Neural cell (in vitro differentiated cells): ENCODE results near the gene CYP46A1. TPM values are rescaled to one million over a fixed set of nuclear protein-coding genes. Genes with fewer than 3 reads are reported as not detected.

Experiments used
- H2AFZ ChIP-seq: fragments of 200-600, 300-800 bp; sonication (generic), shearing (Covaris generic); 2 replicates; pipeline ENCODE4 v1.6.0; 2014; ENCODE audit warnings: low read depth, mild to moderate bottlenecking, antibody characterized with exemption, low read length, moderate library complexity
- H3F3A ChIP-seq: fragments of 200-600 bp; shearing (Covaris generic); 2 replicates; pipeline ENCODE4 v1.6.1; 2016; ENCODE audit warnings: mild to moderate bottlenecking, moderate library complexity, mixed read lengths, antibody characterized with exemption, low read length; ENCODE audit not compliant: insufficient read depth, poor library complexity, severe bottlenecking
- H3K27ac ChIP-seq: fragments of 200-600, 300-800 bp; sonication (generic), shearing (Covaris generic); 2 replicates; pipeline ENCODE4 v1.5.1; 2014; ENCODE audit warnings: mild to moderate bottlenecking, low read length, moderate library complexity
- H3K27me3 ChIP-seq: fragments of 300-800, 200-600 bp; sonication (generic), shearing (Covaris generic); 2 replicates; pipeline ENCODE4 v1.6.0; 2014; ENCODE audit warnings: mild to moderate bottlenecking, low read depth, low read length, moderate library complexity; ENCODE audit not compliant: insufficient read depth
- H3K36me3 ChIP-seq: fragments of 300-800, 200-600 bp; sonication (generic), shearing (Covaris generic); 2 replicates; pipeline ENCODE4 v1.5.1; 2014; ENCODE audit warnings: mild to moderate bottlenecking, antibody characterized with exemption, low read length, moderate library complexity; ENCODE audit not compliant: insufficient read depth
- H3K4me2 ChIP-seq: fragments of 300-800, 200-600 bp; sonication (generic), shearing (Covaris generic); 2 replicates; pipeline ENCODE4 v1.6.0; 2014; ENCODE audit warnings: mild to moderate bottlenecking, low read length
- H3K4me3 ChIP-seq: fragments of 300-800, 200-600 bp; sonication (generic), shearing (Covaris generic); 2 replicates; pipeline ENCODE4 v1.5.1; 2014; ENCODE audit warnings: mild to moderate bottlenecking, low read length, moderate library complexity
- H3K79me2 ChIP-seq: fragments of 200-600 bp; shearing (Covaris generic); replicated peaks from 2 replicates; pipeline ENCODE4 v1.6.0; 2014; ENCODE audit warnings: mild to moderate bottlenecking, low read length, moderate library complexity; ENCODE audit not compliant: insufficient read depth
- H3K9ac ChIP-seq: fragments of 300-800, 200-600 bp; sonication (generic), shearing (Covaris generic); 2 replicates; pipeline ENCODE4 v1.6.1; 2016; ENCODE audit warnings: mild to moderate bottlenecking, low read length, mixed read lengths
- H3K9me2 ChIP-seq: fragments of 200-600 bp; shearing (Covaris generic); 2 replicates; pipeline ENCODE4 v1.6.1; 2016; ENCODE audit warnings: mild to moderate bottlenecking, low read length, mixed read lengths; ENCODE audit not compliant: insufficient read depth
- H3K9me3 ChIP-seq: fragments of 200-600, 300-800 bp; sonication (generic), shearing (Covaris generic); 2 replicates; pipeline ENCODE4 v1.6.1; 2016; ENCODE audit warnings: mild to moderate bottlenecking, mixed run types, low read length, moderate library complexity, mixed read lengths
- H4K20me1 ChIP-seq: fragments of 200-600 bp; shearing (Covaris generic); 2 replicates; pipeline ENCODE4 v1.6.1; 2016; ENCODE audit warnings: mild to moderate bottlenecking, mixed run types; ENCODE audit not compliant: insufficient read depth
- EP300 ChIP-seq: fragments of 450-650 bp; conservative IDR thresholded peaks from 2 replicates; pipeline ENCODE4 v1.6.1; 2014; ENCODE audit warnings: antibody characterized with exemption, mild to moderate bottlenecking, moderate library complexity; ENCODE audit not compliant: poor library complexity, severe bottlenecking
- EZH2 ChIP-seq: fragments of 200-600, 300-800 bp; shearing (Covaris generic), sonication (generic); IDR thresholded peaks from 2 replicates; pipeline ENCODE4 v1.6.1; 2014; ENCODE audit warnings: antibody characterized with exemption, low read length, borderline replicate concordance, mild to moderate bottlenecking; ENCODE audit not compliant: insufficient read depth, poor library complexity, severe bottlenecking
- MXI1 ChIP-seq: fragments of 450-650 bp; conservative IDR thresholded peaks from 2 replicates; pipeline ENCODE4 v1.6.1; 2014; ENCODE audit warnings: antibody characterized with exemption, mild to moderate bottlenecking; ENCODE audit not compliant: poor library complexity, severe bottlenecking
- POLR2AphosphoS5 ChIP-seq: IDR thresholded peaks from 2 replicates; pipeline ENCODE4 v1.6.1; 2012
- RAD21 ChIP-seq: fragments of 450-650 bp; conservative IDR thresholded peaks from 2 replicates; pipeline ENCODE4 v1.6.1; 2014; ENCODE audit warnings: antibody characterized with exemption, mild to moderate bottlenecking, moderate library complexity
- REST ChIP-seq: IDR thresholded peaks from 2 replicates; pipeline ENCODE4 v1.6.1; 2012; ENCODE audit warnings: borderline replicate concordance
- SMC3 ChIP-seq: fragments of 450-650 bp; conservative IDR thresholded peaks from 2 replicates; pipeline ENCODE4 v1.6.1; 2014; ENCODE audit warnings: antibody characterized with exemption, mild to moderate bottlenecking, moderate library complexity; ENCODE audit not compliant: poor library complexity
- TAF1 ChIP-seq: IDR thresholded peaks from 2 replicates; pipeline ENCODE4 v1.6.1; 2012; ENCODE audit warnings: low read depth
- polyA plus RNA-seq: library from polyadenylated mRNA; depleted of rRNA; stranded (reverse); fragments of >200 nt; gene quantifications from 2 replicates; pipeline ENCODE4 v1.2.3, GENCODE V29; 2014
- TF ChIP-seq, protein P1 (sequence below): fragments of 450-650 bp; IDR thresholded peaks from 2 replicates; pipeline ENCODE4 v1.5.1; 2014; ENCODE audit warnings: antibody characterized with exemption, mild to moderate bottlenecking, moderate library complexity; ENCODE audit not compliant: poor library complexity, severe bottlenecking

The CYP46A1 gene
- polyA plus RNA-seq, 1 donor from 2014 or later: 5.4 TPM

DNA sequence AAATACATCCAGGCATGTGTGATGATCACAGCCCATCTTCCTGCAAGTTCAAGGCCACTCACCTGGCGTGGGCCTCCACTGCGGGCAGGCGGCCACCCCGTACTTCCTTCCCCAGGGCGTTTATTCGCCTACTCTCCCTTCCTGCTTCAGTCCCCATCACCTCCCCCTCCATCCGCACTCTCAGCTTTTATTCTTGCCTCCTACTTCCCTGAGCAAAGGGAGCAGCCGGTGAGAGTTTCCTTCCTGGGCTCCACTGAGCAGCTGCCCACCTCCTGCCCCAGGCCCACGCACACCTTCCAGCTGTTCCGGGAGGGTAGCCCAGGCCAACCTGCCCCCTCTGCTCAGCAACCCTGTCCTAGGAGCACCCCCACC is 4.1 kb downstream of the CYP46A1 start:
- H3F3A ChIP-seq: no peaks in the 10 kb centered on the region
- H3K36me3 ChIP-seq: no peaks in the 10 kb centered on the region
- H3K9me2 ChIP-seq: no peaks in the 10 kb centered on the region
- H3K4me3 ChIP-seq: no peak overlapping the region
- H3K79me2 ChIP-seq: no peaks in the 10 kb centered on the region
- H4K20me1 ChIP-seq: no peaks in the 10 kb centered on the region
- H2AFZ ChIP-seq: no peak overlapping the region
- H3K9me3 ChIP-seq: no peaks in the 10 kb centered on the region
- H3K9ac ChIP-seq: no peak overlapping the region
- H3K27me3 ChIP-seq: no peaks in the 10 kb centered on the region
- H3K4me2 ChIP-seq: no peak overlapping the region
- TF ChIP-seq SMC3 (no peak), TAF1 (no peak), MXI1 (no peak), POLR2AphosphoS5 (no peak), RAD21 (no peak), EP300 (no peak)
- TF ChIP-seq, protein P1, sequence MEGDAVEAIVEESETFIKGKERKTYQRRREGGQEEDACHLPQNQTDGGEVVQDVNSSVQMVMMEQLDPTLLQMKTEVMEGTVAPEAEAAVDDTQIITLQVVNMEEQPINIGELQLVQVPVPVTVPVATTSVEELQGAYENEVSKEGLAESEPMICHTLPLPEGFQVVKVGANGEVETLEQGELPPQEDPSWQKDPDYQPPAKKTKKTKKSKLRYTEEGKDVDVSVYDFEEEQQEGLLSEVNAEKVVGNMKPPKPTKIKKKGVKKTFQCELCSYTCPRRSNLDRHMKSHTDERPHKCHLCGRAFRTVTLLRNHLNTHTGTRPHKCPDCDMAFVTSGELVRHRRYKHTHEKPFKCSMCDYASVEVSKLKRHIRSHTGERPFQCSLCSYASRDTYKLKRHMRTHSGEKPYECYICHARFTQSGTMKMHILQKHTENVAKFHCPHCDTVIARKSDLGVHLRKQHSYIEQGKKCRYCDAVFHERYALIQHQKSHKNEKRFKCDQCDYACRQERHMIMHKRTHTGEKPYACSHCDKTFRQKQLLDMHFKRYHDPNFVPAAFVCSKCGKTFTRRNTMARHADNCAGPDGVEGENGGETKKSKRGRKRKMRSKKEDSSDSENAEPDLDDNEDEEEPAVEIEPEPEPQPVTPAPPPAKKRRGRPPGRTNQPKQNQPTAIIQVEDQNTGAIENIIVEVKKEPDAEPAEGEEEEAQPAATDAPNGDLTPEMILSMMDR: no peak
- no peak overlapping the region for H3K27ac ChIP-seq

DNA sequence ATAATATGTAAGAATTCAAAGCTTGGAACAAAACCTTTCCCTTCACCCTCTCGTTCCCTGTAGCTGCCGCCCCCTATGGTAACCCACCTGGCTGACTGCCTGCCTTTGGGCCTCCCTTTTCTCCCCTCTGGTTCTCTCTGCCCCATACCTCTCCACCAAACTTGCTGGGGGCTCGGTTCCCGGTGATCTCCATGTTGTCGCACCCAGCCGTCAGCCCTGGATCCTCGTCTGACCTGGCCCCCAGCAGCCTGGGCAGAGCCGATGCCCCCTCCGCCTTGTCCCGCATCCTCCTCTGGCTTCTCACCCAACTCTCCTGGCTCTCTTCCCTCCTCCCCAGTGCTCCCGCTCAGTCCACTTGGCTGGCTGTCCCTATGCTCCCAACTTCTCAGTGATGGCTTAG is 4.5 kb downstream of the CYP46A1 start:
- TF ChIP-seq SMC3: no peak
- TF ChIP-seq MXI1: no peak
- TF ChIP-seq REST: no peak
- no peak for TF ChIP-seq POLR2AphosphoS5
- no peak for TF ChIP-seq EZH2
- TF ChIP-seq EP300: no peak
- TF ChIP-seq RAD21: no peak
- TF ChIP-seq, protein P1: no peak
- no peak for TF ChIP-seq TAF1
- H3K9ac ChIP-seq: no peak overlapping the region

More for the DNA sequence above, 4.5 kb downstream of the CYP46A1 start:
- no peaks in the 10 kb centered on the region for H3K9me3 ChIP-seq
- H3F3A ChIP-seq: no peaks in the 10 kb centered on the region
- H3K79me2 ChIP-seq: no peaks in the 10 kb centered on the region
- no peak overlapping the region for H2AFZ ChIP-seq
- H3K27ac ChIP-seq: no peak overlapping the region
- no peaks in the 10 kb centered on the region for H4K20me1 ChIP-seq
- H3K27me3 ChIP-seq: no peaks in the 10 kb centered on the region
- H3K4me3 ChIP-seq: no peak overlapping the region
- no peaks in the 10 kb centered on the region for H3K36me3 ChIP-seq
- H3K9me2 ChIP-seq: no peaks in the 10 kb centered on the region
- no peak overlapping the region for H3K4me2 ChIP-seq
